ENCODE results near the gene ADGRG6. TPM values are rescaled to one million over a fixed set of nuclear protein-coding genes. Genes with fewer than 3 reads are reported as not detected.

Gene ADGRG6
- total RNA-seq, 4 donors from 2014 or later = 1.5 to 6.0 (median 3.2) TPM

DNA sequence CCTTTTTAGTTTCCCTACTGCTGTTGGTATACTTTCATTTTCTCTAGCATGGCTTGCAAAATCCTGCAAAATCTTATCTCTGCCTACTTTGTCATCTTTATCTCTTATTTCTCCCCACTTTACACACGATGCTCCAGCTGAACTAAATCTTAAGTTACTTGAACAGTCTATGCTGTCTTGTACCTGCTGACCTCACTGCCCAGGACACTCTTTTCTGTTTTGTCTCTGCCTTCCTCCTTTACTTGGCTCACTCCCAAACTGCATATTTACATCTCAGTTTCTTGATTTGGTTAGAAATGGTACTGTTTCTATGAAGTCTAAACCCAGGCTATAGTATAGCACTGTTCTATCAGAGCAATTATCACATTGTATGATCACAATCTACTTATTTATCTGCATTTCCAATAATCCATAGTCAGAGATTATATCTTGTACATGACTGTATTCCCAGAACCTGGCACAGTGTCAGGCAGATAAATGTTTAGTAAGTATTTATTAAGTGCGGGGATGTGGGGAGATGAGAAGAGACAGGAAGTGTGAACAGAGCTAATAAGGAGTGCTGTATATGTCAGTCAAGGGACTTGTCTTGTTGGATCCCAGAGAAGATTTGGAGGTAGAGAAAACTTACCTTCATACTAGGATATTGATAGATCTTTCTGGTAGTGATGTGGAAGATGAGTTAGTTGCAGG lies 57.6 kb downstream of the ADGRG6 start:
- TF ChIP-seq, protein P1, sequence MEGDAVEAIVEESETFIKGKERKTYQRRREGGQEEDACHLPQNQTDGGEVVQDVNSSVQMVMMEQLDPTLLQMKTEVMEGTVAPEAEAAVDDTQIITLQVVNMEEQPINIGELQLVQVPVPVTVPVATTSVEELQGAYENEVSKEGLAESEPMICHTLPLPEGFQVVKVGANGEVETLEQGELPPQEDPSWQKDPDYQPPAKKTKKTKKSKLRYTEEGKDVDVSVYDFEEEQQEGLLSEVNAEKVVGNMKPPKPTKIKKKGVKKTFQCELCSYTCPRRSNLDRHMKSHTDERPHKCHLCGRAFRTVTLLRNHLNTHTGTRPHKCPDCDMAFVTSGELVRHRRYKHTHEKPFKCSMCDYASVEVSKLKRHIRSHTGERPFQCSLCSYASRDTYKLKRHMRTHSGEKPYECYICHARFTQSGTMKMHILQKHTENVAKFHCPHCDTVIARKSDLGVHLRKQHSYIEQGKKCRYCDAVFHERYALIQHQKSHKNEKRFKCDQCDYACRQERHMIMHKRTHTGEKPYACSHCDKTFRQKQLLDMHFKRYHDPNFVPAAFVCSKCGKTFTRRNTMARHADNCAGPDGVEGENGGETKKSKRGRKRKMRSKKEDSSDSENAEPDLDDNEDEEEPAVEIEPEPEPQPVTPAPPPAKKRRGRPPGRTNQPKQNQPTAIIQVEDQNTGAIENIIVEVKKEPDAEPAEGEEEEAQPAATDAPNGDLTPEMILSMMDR (IDR thresholded peaks at IDR 0.05 in 4 of 5, conservative IDR thresholded peaks at IDR 0.05 in 1 of 5) = no peak
- no peak for TF ChIP-seq POLR2A (IDR thresholded peaks at IDR 0.05)
- Histone ChIP-seq H3K27me3 (no peaks in the 10 kb centered on the region), H3K36me3 (no peaks in the 10 kb centered on the region), H3K4me3 (no peak overlapping the region), H3K27ac (no peak overlapping the region), H3K4me1 (no peaks in the 10 kb centered on the region), H3K9me3 (no peaks in the 10 kb centered on the region)
- ATAC-seq (no peak), DNase-seq (no peak)
- in situ Hi-C loops (cut with MboI; ENCODE audit: low sequenced_read_pairs in 4 of 4) (no loop called here), intact Hi-C loops (cut with DNase I; ENCODE audit: low total_unique reads) (no loop called here)

DNA sequence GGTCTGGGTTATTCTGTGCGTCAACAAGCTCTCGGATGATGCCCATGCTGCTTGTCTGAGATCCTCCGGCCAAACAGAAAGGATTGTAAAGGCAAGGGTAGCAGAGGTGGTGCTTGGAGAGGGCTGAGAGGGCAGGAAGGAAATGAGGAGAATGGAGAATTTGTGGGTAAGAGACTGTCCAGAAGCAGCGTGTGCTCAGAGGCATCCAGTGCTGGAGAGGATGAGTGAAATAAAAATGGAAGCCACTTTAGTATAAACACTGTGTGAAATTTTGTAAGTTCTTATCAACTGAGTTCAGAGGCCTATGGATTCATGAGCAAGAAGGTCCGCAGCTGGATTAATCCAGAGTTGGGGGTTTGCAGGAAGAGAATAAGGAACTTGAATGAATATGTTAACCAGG lies 59.5 kb downstream of the ADGRG6 start:
- no peak for ATAC-seq
- in situ Hi-C loops (cut with MboI; ENCODE audit: low sequenced_read_pairs in 4 of 4) = no loop called here

DNA sequence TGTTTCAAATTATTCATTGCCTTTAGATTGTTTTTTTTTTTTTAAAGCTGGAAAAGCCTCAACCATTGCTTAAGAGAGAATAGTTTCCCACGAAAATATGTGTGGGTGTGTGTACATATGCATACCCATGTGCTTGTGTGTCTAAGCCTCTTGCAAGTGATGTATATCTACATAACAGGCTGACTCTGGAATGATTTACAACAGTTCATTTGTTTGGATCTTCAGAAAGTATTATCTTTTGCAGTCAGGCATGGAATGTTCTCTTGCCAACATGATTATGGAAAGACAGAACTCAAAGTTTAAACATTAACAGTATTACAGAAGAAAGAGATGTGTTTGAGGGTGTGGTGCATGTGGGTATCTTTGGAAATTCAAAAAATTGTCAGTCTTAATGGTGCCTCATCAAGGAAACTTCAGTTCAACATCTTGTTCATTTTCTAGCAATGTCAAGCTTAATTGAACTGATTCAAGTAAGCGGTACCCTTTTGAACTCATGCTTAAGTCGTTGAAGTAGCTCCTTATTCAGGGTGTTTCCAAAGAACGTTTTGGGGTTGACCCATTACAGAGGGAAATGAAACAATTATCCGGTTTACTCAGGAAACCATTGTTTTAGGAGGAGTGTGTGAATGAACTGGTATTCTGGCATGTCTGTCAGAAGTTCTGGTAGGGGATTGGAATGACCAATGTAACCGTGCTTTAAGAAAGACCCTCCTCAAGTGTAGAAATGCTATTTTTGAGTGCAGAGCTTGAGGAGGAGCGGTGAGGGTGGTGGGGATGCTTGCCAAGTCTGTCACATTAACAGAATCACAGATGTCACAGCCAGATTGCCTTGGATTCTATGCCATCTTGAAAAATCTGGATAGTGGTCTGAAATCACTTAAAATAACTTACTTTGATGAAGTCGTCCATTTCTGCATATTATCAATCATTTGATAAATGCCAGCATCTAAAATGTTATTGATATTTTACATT lies 60.3 kb downstream of the ADGRG6 start:
- Histone ChIP-seq H3K27me3 (no peaks in the 10 kb centered on the region), H3K36me3 (no peaks in the 10 kb centered on the region), H3K27ac (no peak overlapping the region), H3K4me1 (no peaks in the 10 kb centered on the region), H3K9me3 (no peaks in the 10 kb centered on the region), H3K4me3 (no peak overlapping the region)
- ATAC-seq (no peak), DNase-seq (no peak)
- TF ChIP-seq POLR2A (IDR thresholded peaks at IDR 0.05) = no peak
- TF ChIP-seq, protein P1 (IDR thresholded peaks at IDR 0.05 in 4 of 5, conservative IDR thresholded peaks at IDR 0.05 in 1 of 5) = no peak
- in situ Hi-C loops (cut with MboI; ENCODE audit: low sequenced_read_pairs in 4 of 4) (no loop called here), intact Hi-C loops (cut with DNase I; ENCODE audit: low total_unique reads) (no loop called here)

More for the DNA sequence above, 59.5 kb downstream of the ADGRG6 start:
- no peaks in the 10 kb centered on the region for H3K4me1 ChIP-seq
- DNase-seq = no peak
- no peak for TF ChIP-seq POLR2A (IDR thresholded peaks at IDR 0.05)
- TF ChIP-seq, protein P1 (IDR thresholded peaks at IDR 0.05 in 4 of 5, conservative IDR thresholded peaks at IDR 0.05 in 1 of 5) = no peak
- H3K9me3 ChIP-seq = no peaks in the 10 kb centered on the region
- no peak overlapping the region for H3K27ac ChIP-seq
- H3K27me3 ChIP-seq = no peaks in the 10 kb centered on the region
- no peaks in the 10 kb centered on the region for H3K36me3 ChIP-seq
- no peak overlapping the region for H3K4me3 ChIP-seq
- intact Hi-C loops (cut with DNase I; ENCODE audit: low total_unique reads) = no loop called here

DNA sequence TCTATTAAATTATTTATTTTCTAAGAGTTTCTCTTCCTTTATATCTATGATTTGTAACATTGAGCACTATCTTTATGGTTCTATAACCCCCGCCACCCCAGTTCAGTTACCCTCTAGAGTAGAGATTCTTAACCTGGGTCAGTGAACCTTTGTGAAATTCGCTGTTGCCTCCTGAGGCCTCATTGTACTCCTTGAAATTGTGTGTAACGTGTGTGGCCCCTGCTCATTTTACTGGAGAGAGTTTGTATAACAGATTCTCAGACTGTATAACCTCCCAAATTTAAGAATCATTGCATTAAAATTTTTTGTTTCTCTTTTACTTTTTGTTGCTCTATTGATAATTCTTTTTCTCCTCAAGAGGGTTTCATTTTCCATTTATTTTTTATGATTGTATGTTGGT lies 65.3 kb downstream of the ADGRG6 start:
- Histone ChIP-seq H3K27me3 (no peaks in the 10 kb centered on the region), H3K9me3 (no peaks in the 10 kb centered on the region), H3K36me3 (no peaks in the 10 kb centered on the region), H3K4me1 (no peaks in the 10 kb centered on the region), H3K4me3 (no peak overlapping the region), H3K27ac (no peak overlapping the region)
- intact Hi-C loops (cut with DNase I; ENCODE audit: low total_unique reads) (no loop called here), in situ Hi-C loops (cut with MboI; ENCODE audit: low sequenced_read_pairs in 4 of 4) (no loop called here)
- TF ChIP-seq, protein P1 (IDR thresholded peaks at IDR 0.05 in 4 of 5, conservative IDR thresholded peaks at IDR 0.05 in 1 of 5) = no peak
- no peak for TF ChIP-seq POLR2A (IDR thresholded peaks at IDR 0.05)
- ATAC-seq (no peak), DNase-seq (no peak)
